PC-3 (cell line): ENCODE results near the gene P2RX1. TPM values are rescaled to one million over a fixed set of nuclear protein-coding genes. Genes with fewer than 3 reads are reported as not detected.

Experiments used
- ATAC-seq: fragments of 200-7000 bp; cut with Tn5 transposase; 2 replicates; pipeline ENCODE4 v1.9.1; 2020; ENCODE audit warnings: mild to moderate bottlenecking, moderate library complexity
- BruUV-seq: library from RNA; stranded (reverse); fragments of 400-500 nt; replicated peaks from 2 replicates; lab custom pipeline; 2021; lab: Mats Ljungman, UMichigan
- CTCF ChIA-PET: fragments of 300-600 bp; sonication (Branson Sonifier 250); formaldehyde crosslinking; loops from one replicate; lab custom pipeline; 2022; ENCODE audit warnings: antibody characterized with exemption; lab: Charles Lee
- POLR2A ChIA-PET: fragments of 300-600 bp; sonication (Branson Sonifier 250); formaldehyde crosslinking; loops from one replicate; lab custom pipeline; 2022; ENCODE audit warnings: antibody characterized with exemption; ENCODE audit not compliant: unreplicated experiment; lab: Charles Lee
- DNase-seq: peaks from one replicate; pipeline ENCODE4 v3.0.0-alpha.2; 2015
- H2AFZ ChIP-seq: fragments of 300-600 bp; sonication (generic); 2 replicates; pipeline ENCODE4 v1.6.0; 2016; ENCODE audit warnings: antibody characterized with exemption, low read length
- H3F3A ChIP-seq: fragments of 300-600 bp; sonication (generic); one replicate; pipeline ENCODE4 v1.6.0; 2017; ENCODE audit warnings: antibody characterized with exemption, low read length, control low read depth, mild to moderate bottlenecking; ENCODE audit not compliant: unreplicated experiment
- H3K27ac ChIP-seq: fragments of 300-600 bp; sonication (generic); 2 replicates; pipeline ENCODE4 v1.5.1; 2016; ENCODE audit warnings: mild to moderate bottlenecking, low read length
- H3K27me3 ChIP-seq: fragments of 300-600 bp; sonication (generic); 2 replicates; pipeline ENCODE4 v1.6.1; 2016; ENCODE audit warnings: low read length, mixed read lengths
- H3K36me3 ChIP-seq: fragments of 300-600 bp; sonication (generic); 2 replicates; pipeline ENCODE4 v1.6.1; 2016; ENCODE audit warnings: low read depth, mixed run types, low read length, mixed read lengths
- H3K4me1 ChIP-seq: fragments of 300-600 bp; sonication (generic); 2 replicates; pipeline ENCODE4 v1.5.1; 2016; ENCODE audit warnings: low read length; ENCODE audit not compliant: insufficient read depth
- H3K4me2 ChIP-seq: fragments of 300-600 bp; sonication (generic); 2 replicates; pipeline ENCODE4 v1.6.0; 2016; ENCODE audit warnings: low read length
- H3K4me3 ChIP-seq: fragments of 300-600 bp; sonication (generic); 2 replicates; pipeline ENCODE4 v1.5.1; 2016; ENCODE audit warnings: mild to moderate bottlenecking, low read length, mixed read lengths
- H3K79me2 ChIP-seq: fragments of 300-600 bp; sonication (generic); 2 replicates; pipeline ENCODE4 v1.6.1; 2017; ENCODE audit warnings: low read length, mixed read lengths
- H3K9ac ChIP-seq: fragments of 300-600 bp; sonication (generic); 2 replicates; pipeline ENCODE4 v1.6.0; 2016; ENCODE audit warnings: mild to moderate bottlenecking, low read length
- H3K9me2 ChIP-seq: fragments of 300-600 bp; sonication (generic); replicated peaks from 2 replicates; pipeline ENCODE4 v1.6.1; 2016; ENCODE audit warnings: mixed run types, low read length, mixed read lengths
- H3K9me3 ChIP-seq: fragments of 300-600 bp; sonication (generic); 2 replicates; pipeline ENCODE4 v1.6.1; 2016; ENCODE audit warnings: low read length, mixed read lengths
- H4K20me1 ChIP-seq: fragments of 300-600 bp; sonication (generic); 2 replicates; pipeline ENCODE4 v1.6.1; 2016; ENCODE audit warnings: low read length, mixed read lengths
- CTCF ChIP-seq: fragments of 300-600 bp; sonication (generic); conservative IDR thresholded peaks from 2 replicates; pipeline ENCODE4 v1.5.1; 2017; ENCODE audit warnings: antibody characterized with exemption, low read depth, mild to moderate bottlenecking, low read length
- EZH2 ChIP-seq: fragments of 300-600 bp; sonication (generic); IDR thresholded peaks from one replicate; pipeline ENCODE4 v1.6.1; 2017; ENCODE audit warnings: antibody characterized with exemption, mild to moderate bottlenecking, low read length; ENCODE audit not compliant: unreplicated experiment
- EZH2phosphoT487 ChIP-seq: fragments of 300-600 bp; sonication (generic); IDR thresholded peaks from 2 replicates; pipeline ENCODE4 v1.6.1; 2018; ENCODE audit warnings: mild to moderate bottlenecking, antibody characterized with exemption, low read length, borderline replicate concordance
- intact Hi-C: fragments of 100-400 bp; cut with micrococcal nuclease; formaldehyde crosslinking; loops from 2 replicates; pipeline ENCODE4 v1.9.0; 2023
- total RNA-seq: library from RNA; depleted of rRNA; stranded (reverse); fragments of >200 nt; gene quantifications from 2 replicates; pipeline ENCODE4 v1.2.3, GENCODE V29; 2014

Gene P2RX1
- total RNA-seq, 1 experiment from 2014 or later: not detected

DNA sequence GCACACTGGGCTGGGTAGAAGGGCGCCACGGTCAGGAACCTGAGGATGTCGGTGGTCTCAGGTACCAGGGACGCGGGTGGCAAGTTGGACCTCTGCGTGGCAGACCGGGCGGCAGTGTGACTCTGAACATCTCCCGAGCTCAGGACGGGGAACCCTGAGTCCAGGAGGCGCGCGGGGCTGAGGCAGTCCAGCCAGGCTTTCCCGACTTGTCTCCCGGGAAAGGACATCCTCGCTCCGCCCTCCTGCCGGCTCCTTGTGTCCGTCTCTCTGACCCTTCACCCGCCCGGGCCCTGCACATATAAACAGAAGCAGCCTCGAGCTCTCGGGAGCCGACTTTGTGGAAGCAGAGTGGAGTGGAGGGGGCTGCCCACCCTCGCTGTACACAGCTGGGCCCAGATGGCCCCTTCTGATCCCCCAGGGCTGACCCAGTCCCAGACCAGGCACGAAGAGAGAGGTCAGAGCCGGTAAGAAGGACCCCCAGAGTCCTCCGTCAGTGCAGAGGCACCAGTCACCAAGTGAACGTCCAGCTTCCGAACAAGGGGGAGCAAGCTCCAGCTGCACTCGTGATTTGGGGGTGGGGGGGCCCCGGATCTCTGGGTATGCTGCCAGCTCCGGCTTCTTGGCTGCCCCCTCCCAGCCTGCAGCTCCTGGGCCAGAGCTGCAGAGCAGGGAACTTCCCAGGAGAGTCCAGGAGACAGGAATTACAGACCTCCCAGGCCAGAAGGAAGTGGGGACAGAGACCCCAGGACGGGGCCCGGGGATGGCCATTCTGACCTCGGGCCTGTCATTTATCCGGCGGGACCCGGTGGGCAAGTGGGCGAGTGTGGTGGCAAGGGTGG is 8.5 kb upstream of the P2RX1 start:
- Histone ChIP-seq H4K20me1 (no peaks in the 10 kb centered on the region), H3K9me2 (no peaks in the 10 kb centered on the region), H3K9ac (no peak overlapping the region), H3K36me3 (no peaks in the 10 kb centered on the region), H3K4me1 (no peaks in the 10 kb centered on the region), H3F3A (no peaks in the 10 kb centered on the region), H3K27me3 (no peaks in the 10 kb centered on the region), H2AFZ (no peak overlapping the region), H3K27ac (no peak overlapping the region), H3K79me2 (no peaks in the 10 kb centered on the region), H3K4me3 (no peak overlapping the region), H3K4me2 (no peak overlapping the region), H3K9me3 (no peaks in the 10 kb centered on the region)
- POLR2A ChIA-PET: no interaction called here
- intact Hi-C loops: no loop called here
- TF ChIP-seq EZH2phosphoT487: no peak
- no peak for TF ChIP-seq EZH2
- TF ChIP-seq CTCF: no peak
- BruUV-seq: no TSS peak
- no peak for DNase-seq
- ATAC-seq: no peak
- CTCF ChIA-PET: interaction anchor here (0.7 kb wide), 1 partner anchor 344 kb away, joined by 3 read pairs; no protein-coding TSS in a partner anchor

- H4K20me1 ChIP-seq: no peaks in the 10 kb centered on the region
- H3K9ac ChIP-seq: no peak overlapping the region
- no TSS peak for BruUV-seq
- H3K79me2 ChIP-seq: no peaks in the 10 kb centered on the region
- intact Hi-C loops: no loop called here
- H3K36me3 ChIP-seq: no peaks in the 10 kb centered on the region
- no peaks in the 10 kb centered on the region for H3K4me1 ChIP-seq
- H3K4me3 ChIP-seq: no peak overlapping the region
- no peak for DNase-seq
- TF ChIP-seq EZH2: no peak
- no peak for TF ChIP-seq EZH2phosphoT487
- TF ChIP-seq CTCF: no peak
- H3K4me2 ChIP-seq: no peak overlapping the region
- no peaks in the 10 kb centered on the region for H3F3A ChIP-seq
- ChIA-PET POLR2A (no interaction called here), CTCF (interaction anchor here (0.7 kb wide), 1 partner anchor 345 kb away, joined by 3 read pairs; no protein-coding TSS in a partner anchor)
- no peaks in the 10 kb centered on the region for H3K27me3 ChIP-seq
- no peaks in the 10 kb centered on the region for H3K9me2 ChIP-seq
- H3K27ac ChIP-seq: no peak overlapping the region
- no peaks in the 10 kb centered on the region for H3K9me3 ChIP-seq
- ATAC-seq: no peak
- no peak overlapping the region for H2AFZ ChIP-seq
Measured at GRCh38 chr17:3923466-3924190, 7.4 kb upstream of the P2RX1 start.
